SW 1271 (cell line): ENCODE measurements around the gene DMKN.
"Not testable (repeated sequence)": the region's sequence is repeated elsewhere in the genome, so short reads cannot be mapped to it uniquely, and the experiment has no call there.

Experiments used
- DNase-seq, 2 experiments: peaks; one replicate each; lab custom pipeline; 2025; lab: John Stamatoyannopoulos, UW

The DMKN gene

DNA sequence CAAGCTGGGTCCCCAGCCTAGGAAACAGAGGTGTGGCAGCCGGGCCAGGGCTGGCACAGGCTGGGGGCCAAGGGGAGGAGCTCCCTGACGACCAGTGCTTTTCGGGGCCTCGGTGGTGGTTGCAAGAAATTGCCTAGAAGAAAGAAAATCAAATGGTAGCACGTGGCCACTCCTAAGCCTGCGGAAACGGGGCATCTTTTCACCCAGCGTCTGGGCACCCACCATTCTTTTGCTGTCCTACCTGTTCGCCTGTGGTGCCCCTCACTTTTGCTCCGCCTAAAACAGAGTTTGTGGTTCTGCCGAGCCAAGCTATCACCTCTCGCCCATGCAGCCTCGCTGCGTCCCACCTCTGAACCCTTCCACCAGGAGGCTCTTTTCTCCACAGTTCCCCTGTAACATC lies 16.0 kb downstream of the DMKN start:
- DNase-seq = no peak

- DNase-seq = peak in 1 of 2 experiments; percentile 40
These were observed 18.1 kb downstream of the DMKN start for GRCh38 chr19:35495107-35496064.

DNA sequence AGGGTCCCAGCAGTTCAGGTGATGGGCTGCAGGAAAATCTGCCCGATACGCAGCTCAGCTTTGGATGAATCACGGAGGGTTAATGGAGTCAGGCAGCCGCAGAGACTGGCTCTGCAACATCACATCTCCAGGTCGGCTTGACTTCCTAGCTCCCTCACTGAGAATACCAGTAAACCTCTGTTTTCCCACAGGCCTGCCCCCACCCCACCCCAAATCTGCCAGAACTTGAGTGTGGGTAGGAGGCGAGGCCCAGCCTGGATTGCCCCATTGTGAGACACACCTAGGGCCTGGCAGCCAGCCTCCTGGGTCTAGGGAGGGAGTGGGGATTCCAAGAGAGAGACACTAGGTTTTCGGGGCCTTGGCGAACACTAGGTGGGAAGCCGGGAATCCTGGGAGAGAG lies 19.5 kb downstream of the DMKN start:
- DNase-seq = no peak

- DNase-seq = no peak
These were observed 21.6 kb downstream of the DMKN start for GRCh38 chr19:35491836-35492360.

DNA sequence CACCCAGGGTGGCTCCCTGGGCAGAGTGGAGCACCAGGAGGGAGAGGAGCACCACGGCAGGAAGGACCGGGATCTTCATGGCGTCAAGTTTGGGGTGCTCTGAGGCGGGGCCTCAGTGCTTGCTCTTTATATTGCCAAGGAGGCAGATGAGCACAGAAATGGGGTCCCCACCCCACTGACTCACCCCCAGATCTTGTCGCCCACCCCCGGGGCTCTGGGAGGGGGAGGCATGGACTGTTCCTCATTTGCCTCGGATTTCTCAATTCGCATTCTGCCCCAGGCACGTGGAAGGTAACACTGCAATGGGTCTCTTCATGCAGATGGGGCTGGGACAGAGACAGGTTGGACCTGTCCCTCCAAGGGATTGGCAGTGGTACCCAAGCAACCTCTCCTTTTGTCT lies 23.1 kb downstream of the DMKN start, which contains the start of gene KRTDAP:
Gene KRTDAP (minus strand): TSS at position 101 of the 400 bp plus-strand sequence. CDS start 22 bp downstream, at position 79.
- no peak for DNase-seq

GRCh38 chr19:35488677-35489076 lies 24.8 kb downstream of the DMKN start:
- DNase-seq = no peak

GRCh38 chr19:35487656-35488182 lies 25.7 kb downstream of the DMKN start:
- DNase-seq = no peak

DNA sequence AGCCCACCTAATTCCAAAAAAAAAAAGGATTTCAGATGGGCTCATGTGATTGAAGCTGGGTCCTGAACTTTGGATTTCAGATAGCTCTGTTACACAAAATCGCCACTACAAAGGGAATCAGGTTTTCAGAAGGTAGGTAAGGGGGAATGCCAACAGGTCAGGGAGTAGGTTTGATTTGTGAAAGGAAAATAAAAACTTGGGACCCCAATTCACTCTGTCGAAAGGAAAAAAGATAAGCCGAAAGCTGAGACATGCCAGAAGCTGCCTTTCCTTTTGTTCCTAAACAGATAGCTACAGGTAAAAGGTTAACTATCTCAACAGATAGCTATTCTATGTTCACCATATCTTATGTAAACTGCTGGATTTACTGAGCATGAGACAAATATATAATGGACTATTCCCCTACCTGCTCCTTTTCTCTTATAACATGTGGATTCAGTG lies 27.2 kb downstream of the DMKN start:
- DNase-seq = no peak

- DNase-seq = no peak
These were observed 29.0 kb downstream of the DMKN start for GRCh38 chr19:35484252-35485036.

DNA sequence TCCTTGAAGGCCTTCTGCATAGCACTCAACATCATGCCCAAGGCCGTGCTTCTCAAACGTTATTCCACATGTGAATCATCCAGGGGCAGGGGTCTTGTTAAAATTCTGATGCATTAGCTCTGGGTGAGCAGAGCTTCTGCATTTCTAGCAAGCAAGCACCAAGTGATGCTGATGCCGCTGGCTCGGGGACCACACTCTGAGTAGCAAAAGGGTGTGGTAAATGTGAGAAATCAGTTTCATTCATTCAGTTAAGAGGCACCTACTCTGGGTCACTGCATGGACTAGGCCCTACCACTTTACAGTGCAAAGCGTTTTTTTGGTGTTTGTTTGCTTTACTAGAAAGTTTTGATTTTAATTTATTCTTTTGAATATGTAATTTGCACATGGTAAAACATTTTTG lies 30.4 kb downstream of the DMKN start:
- DNase-seq = no peak

GRCh38 chr19:35478794-35479677 lies 34.4 kb downstream of the DMKN start:
- no peak for DNase-seq

- no peak for DNase-seq
These were observed 37.3 kb downstream of the DMKN start for GRCh38 chr19:35476149-35476548.

- DNase-seq = not testable (repeated sequence)
These were observed 38.9 kb downstream of the DMKN start for GRCh38 chr19:35474594-35474993.

- no peak for DNase-seq
These were observed 39.3 kb downstream of the DMKN start for GRCh38 chr19:35474104-35474503.

DNA sequence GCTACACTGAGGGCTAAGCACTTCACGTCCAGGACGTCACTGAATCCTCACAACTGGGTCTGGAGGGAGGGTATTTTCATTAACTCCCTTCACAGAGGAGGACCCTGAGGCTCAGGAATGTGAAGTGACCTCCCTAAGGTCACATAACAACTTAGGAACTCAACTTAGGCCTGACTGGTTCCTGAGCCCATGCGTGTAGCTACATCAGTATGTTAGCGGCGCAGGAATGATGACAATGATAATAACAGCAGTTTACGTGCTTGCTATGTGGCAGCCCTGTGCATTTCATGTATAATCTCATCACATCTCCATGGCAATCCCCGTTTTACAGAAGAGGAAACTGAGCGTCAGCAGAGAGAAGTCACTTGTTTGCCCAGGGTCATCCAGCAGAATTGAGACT lies 41.5 kb downstream of the DMKN start:
- DNase-seq = no peak

GRCh38 chr19:35471075-35471474 lies 42.4 kb downstream of the DMKN start:
- DNase-seq = not testable (repeated sequence)

DNA sequence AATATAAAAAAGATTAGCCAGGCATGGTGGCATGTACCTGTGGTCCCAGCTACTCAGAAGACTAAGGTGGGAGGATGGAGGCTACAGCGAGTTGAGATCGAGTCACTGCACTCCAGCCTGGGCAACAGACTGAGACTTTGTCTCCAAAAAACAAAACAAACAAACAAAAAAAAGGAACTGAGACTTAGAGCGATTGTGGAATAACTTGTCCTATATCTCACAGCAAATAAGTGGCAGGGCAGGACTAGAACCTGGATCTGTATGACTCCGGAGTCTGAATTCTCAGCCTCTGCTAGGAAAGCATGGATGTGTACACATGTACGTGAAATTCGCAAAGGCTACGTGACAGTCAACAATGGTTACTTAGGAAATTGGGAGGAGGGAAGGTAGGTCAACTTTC lies 43.3 kb downstream of the DMKN start:
- no peak for DNase-seq

GRCh38 chr19:35468637-35469036 lies 44.8 kb downstream of the DMKN start:
- peak in 1 of 2 experiments; percentile 24 for DNase-seq

DNA sequence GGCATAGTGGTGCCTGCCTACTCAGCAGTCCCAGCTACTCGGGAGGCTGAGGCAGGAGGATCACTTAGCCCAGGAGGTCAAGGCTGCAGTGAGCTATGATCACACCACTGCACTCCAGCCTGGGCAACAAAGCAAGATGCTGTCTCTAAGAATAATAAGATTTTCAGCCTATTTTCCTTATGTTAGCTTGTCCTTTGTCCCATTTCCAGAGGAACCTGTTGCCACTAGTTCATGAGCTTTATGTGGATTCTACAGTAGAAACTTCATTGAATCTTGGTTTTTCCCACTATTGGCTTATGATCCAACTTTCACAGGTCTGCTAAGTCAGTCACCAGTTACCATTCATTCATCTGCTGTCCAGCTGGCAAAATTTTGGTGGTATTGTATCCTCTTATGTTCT lies 47.2 kb downstream of the DMKN start:
- DNase-seq = no peak

GRCh38 chr19:35462956-35463355 lies 50.5 kb downstream of the DMKN start:
- DNase-seq = not testable (repeated sequence)

GRCh38 chr19:35462476-35462953 lies 50.9 kb downstream of the DMKN start:
- DNase-seq = no peak
